ENCODE data around the gene ZAP70.

The ZAP70 gene

DNA sequence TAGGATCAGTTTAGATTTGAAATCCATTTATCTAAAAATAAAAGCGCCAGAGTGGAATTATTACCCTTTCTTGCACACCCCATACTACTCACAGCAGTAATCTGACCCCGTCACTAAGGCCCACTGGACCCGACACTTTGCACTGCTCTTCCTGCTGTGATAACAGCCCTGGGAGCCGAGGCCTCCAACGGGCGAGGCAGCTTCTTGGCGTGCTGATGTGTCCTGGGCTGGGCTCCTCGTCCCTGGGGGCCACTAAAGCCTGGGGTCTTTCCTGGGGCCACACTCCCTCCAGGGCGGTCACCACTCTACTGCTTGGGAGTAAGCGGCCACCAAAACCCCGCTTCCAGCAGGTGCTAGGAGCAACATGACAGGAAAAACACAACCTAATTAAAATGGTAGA is 61.7 kb downstream of the ZAP70 start:
- no peak overlapping the region for H3K27ac ChIP-seq (ENCODE audit: low read depth, low read length)
- no peaks in the 10 kb centered on the region for H3K9me2 ChIP-seq (replicated peaks; ENCODE audit: insufficient read depth, low read length)
- no peaks in the 10 kb centered on the region for H3K79me2 ChIP-seq (ENCODE audit: insufficient read depth, low read length)
- H3K9ac ChIP-seq (ENCODE audit: low read length), result no peak overlapping the region
- H3K9me3 ChIP-seq (ENCODE audit: insufficient read depth, low read length), result no peaks in the 10 kb centered on the region
- H3F3A ChIP-seq (ENCODE audit: insufficient read depth), result no peaks in the 10 kb centered on the region
- H3K27me3 ChIP-seq (ENCODE audit: low read length), result no peaks in the 10 kb centered on the region
- H3K4me3 ChIP-seq (ENCODE audit: insufficient read depth, low read length, poor library complexity, severe bottlenecking), result no peak overlapping the region
- no peak overlapping the region for H2AFZ ChIP-seq (ENCODE audit: low read depth, low read length, severe bottlenecking)
- H3K36me3 ChIP-seq (ENCODE audit: low read length), result no peaks in the 10 kb centered on the region
- TF ChIP-seq EZH2phosphoT487 (conservative IDR thresholded peaks at IDR 0.05; ENCODE audit: low read length) (no peak), CTCF (IDR thresholded peaks at IDR 0.05; ENCODE audit: insufficient read depth, low read length, poor library complexity, severe bottlenecking) (no peak)
- H3K4me2 ChIP-seq (ENCODE audit: low read depth, low read length, poor library complexity, severe bottlenecking), result no peak overlapping the region
- H4K20me1 ChIP-seq (ENCODE audit: low read depth, low read length), result no peaks in the 10 kb centered on the region

DNA sequence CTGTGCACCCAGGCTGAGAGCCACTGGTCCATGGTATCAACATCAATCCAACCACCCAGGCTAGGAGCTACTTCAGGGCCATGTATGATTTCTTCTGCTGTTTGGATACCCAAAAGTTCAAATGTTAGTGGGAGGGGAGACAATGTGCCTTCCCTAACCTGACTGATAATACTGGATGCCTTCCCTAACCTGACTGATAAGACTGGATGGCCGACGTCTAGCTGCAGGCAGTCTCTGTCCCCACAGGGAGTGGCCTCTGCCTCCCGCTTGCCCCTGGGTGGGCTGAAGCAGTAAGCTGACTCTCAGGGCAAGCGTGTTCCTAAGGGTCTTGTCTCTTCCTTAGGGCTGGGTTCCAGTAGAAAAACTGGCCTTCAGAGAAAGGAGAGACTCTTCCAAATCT is 65.8 kb downstream of the ZAP70 start:
- Histone ChIP-seq H3K4me3 (ENCODE audit: insufficient read depth, low read length, poor library complexity, severe bottlenecking) (no peak overlapping the region), H3K79me2 (ENCODE audit: insufficient read depth, low read length) (no peaks in the 10 kb centered on the region), H3K36me3 (ENCODE audit: low read length) (no peaks in the 10 kb centered on the region), H3F3A (ENCODE audit: insufficient read depth) (no peaks in the 10 kb centered on the region), H3K27me3 (ENCODE audit: low read length) (no peaks in the 10 kb centered on the region), H3K9me3 (ENCODE audit: insufficient read depth, low read length) (no peaks in the 10 kb centered on the region), H3K9ac (ENCODE audit: low read length) (no peak overlapping the region), H3K4me2 (ENCODE audit: low read depth, low read length, poor library complexity, severe bottlenecking) (no peak overlapping the region), H3K27ac (ENCODE audit: low read depth, low read length) (no peak overlapping the region), H3K9me2 (replicated peaks; ENCODE audit: insufficient read depth, low read length) (no peaks in the 10 kb centered on the region), H4K20me1 (ENCODE audit: low read depth, low read length) (no peaks in the 10 kb centered on the region), H2AFZ (ENCODE audit: low read depth, low read length, severe bottlenecking) (no peak overlapping the region)
- TF ChIP-seq CTCF (IDR thresholded peaks at IDR 0.05; ENCODE audit: insufficient read depth, low read length, poor library complexity, severe bottlenecking) (no peak), EZH2phosphoT487 (conservative IDR thresholded peaks at IDR 0.05; ENCODE audit: low read length) (no peak)

- no peak overlapping the region for H2AFZ ChIP-seq (ENCODE audit: low read depth, low read length, severe bottlenecking)
- no peak for TF ChIP-seq CTCF (IDR thresholded peaks at IDR 0.05; ENCODE audit: insufficient read depth, low read length, poor library complexity, severe bottlenecking)
- no peak for TF ChIP-seq EZH2phosphoT487 (conservative IDR thresholded peaks at IDR 0.05; ENCODE audit: low read length)
- H3K9me2 ChIP-seq (replicated peaks; ENCODE audit: insufficient read depth, low read length), result no peaks in the 10 kb centered on the region
- H3K27ac ChIP-seq (ENCODE audit: low read depth, low read length), result no peak overlapping the region
- no peaks in the 10 kb centered on the region for H3K9me3 ChIP-seq (ENCODE audit: insufficient read depth, low read length)
- no peaks in the 10 kb centered on the region for H4K20me1 ChIP-seq (ENCODE audit: low read depth, low read length)
- H3K9ac ChIP-seq (ENCODE audit: low read length), result no peak overlapping the region
- no peaks in the 10 kb centered on the region for H3K79me2 ChIP-seq (ENCODE audit: insufficient read depth, low read length)
- no peak overlapping the region for H3K4me3 ChIP-seq (ENCODE audit: insufficient read depth, low read length, poor library complexity, severe bottlenecking)
- H3K4me2 ChIP-seq (ENCODE audit: low read depth, low read length, poor library complexity, severe bottlenecking), result no peak overlapping the region
- no peaks in the 10 kb centered on the region for H3F3A ChIP-seq (ENCODE audit: insufficient read depth)
- H3K27me3 ChIP-seq (ENCODE audit: low read length), result no peaks in the 10 kb centered on the region
- no peaks in the 10 kb centered on the region for H3K36me3 ChIP-seq (ENCODE audit: low read length)
Measured at GRCh38 chr2:97781981-97782380, 68.6 kb downstream of the ZAP70 start.

- H3K9me3 ChIP-seq (ENCODE audit: insufficient read depth, low read length), result no peaks in the 10 kb centered on the region
- no peak overlapping the region for H3K4me3 ChIP-seq (ENCODE audit: insufficient read depth, low read length, poor library complexity, severe bottlenecking)
- TF ChIP-seq EZH2phosphoT487 (conservative IDR thresholded peaks at IDR 0.05; ENCODE audit: low read length), result no peak
- no peak for TF ChIP-seq CTCF (IDR thresholded peaks at IDR 0.05; ENCODE audit: insufficient read depth, low read length, poor library complexity, severe bottlenecking)
- H3K79me2 ChIP-seq (ENCODE audit: insufficient read depth, low read length), result no peaks in the 10 kb centered on the region
- H3K9me2 ChIP-seq (replicated peaks; ENCODE audit: insufficient read depth, low read length), result no peaks in the 10 kb centered on the region
- no peaks in the 10 kb centered on the region for H3K27me3 ChIP-seq (ENCODE audit: low read length)
- no peaks in the 10 kb centered on the region for H4K20me1 ChIP-seq (ENCODE audit: low read depth, low read length)
- no peaks in the 10 kb centered on the region for H3F3A ChIP-seq (ENCODE audit: insufficient read depth)
- no peak overlapping the region for H3K4me2 ChIP-seq (ENCODE audit: low read depth, low read length, poor library complexity, severe bottlenecking)
- H3K27ac ChIP-seq (ENCODE audit: low read depth, low read length), result no peak overlapping the region
- H2AFZ ChIP-seq (ENCODE audit: low read depth, low read length, severe bottlenecking), result no peak overlapping the region
- H3K9ac ChIP-seq (ENCODE audit: low read length), result no peak overlapping the region
- no peaks in the 10 kb centered on the region for H3K36me3 ChIP-seq (ENCODE audit: low read length)
Measured at GRCh38 chr2:97784953-97785352, 71.6 kb downstream of the ZAP70 start.

All from SU-DHL-6 (cell line).